Measurements from ENCODE around the gene RALGPS1.

- TF ChIP-seq CTCF (IDR thresholded peaks at IDR 0.05) (no peak), POLR2A (IDR thresholded peaks at IDR 0.05) (no peak)
These were observed 43.1 kb downstream of the RALGPS1 start for GRCh38 chr9:126957687-126958053.

Measured in tibial nerve (tissue), 3 donors.